ENCODE results near the gene GIPC1. TPM values are rescaled to one million over a fixed set of nuclear protein-coding genes. Genes with fewer than 3 reads are reported as not detected.

Gene GIPC1
- total and polyA plus RNA-seq, 7 experiments from 2014 or later: 21.3 to 46.1 (median 25.9) TPM

- Mint-ChIP-seq H3K36me3 (peaks cover 0 to 9% (median 0%) of the 10 kb centered on the region in 5 donors), H3K4me3 (peak overlapping the region; percentile 61 to 84 (median 80)), H3K27ac (peak overlapping the region; percentile 79 to 97 (median 89)), H3K27me3 (peaks cover 0 to 11% (median 0%) of the 10 kb centered on the region in 5 donors), H3K9me3 (peaks cover 0 to 1% (median 0%) of the 10 kb centered on the region in 11 donors), H3K4me1 (peaks cover 21 to 64% (median 49%) of the 10 kb centered on the region in 7 donors)
- ChIA-PET POLR2A (interaction anchor here (0.6 to 0.8 kb wide), 3 partner anchors 22 to 284 kb away, joined by 3 to 4 read pairs (median 3); no protein-coding TSS in a partner anchor), CTCF (interaction anchor here (1.1 kb wide), 1 partner anchor 46 kb away, joined by 5 read pairs; no protein-coding TSS in a partner anchor)
- intact Hi-C loops (cut with micrococcal nuclease): loop anchor here in 1 of 2 donors (5.0 kb wide), 4 partner anchors 118 to 453 kb away; partner anchors contain the start of genes NDUFB7 and OR7A17
- Histone ChIP-seq H3K9me3 (ENCODE audit: control insufficient read depth in 2 of 3, low read length in 3 of 3) (no peaks in the 10 kb centered on the region), H3K4me1 (ENCODE audit: control insufficient read depth in 2 of 2, insufficient read depth in 2 of 2, low read length in 2 of 2) (peaks cover 33 to 37% of the 10 kb centered on the region in 2 donors), H3K4me3 (ENCODE audit: low read length) (peak overlapping the region; percentile 67), H3K36me3 (ENCODE audit: control insufficient read depth in 2 of 3, insufficient read depth in 3 of 3, low read length in 3 of 3) (no peaks in the 10 kb centered on the region), H3K27me3 (ENCODE audit: control insufficient read depth in 2 of 2, insufficient read depth in 2 of 2, low read length in 2 of 2) (no peaks in the 10 kb centered on the region), H3K27ac (ENCODE audit: low read depth, low read length) (peak overlapping the region; percentile 88)
- ATAC-seq (peak; percentile 77), DNase-seq (peak in 2 of 9 donors; percentile 32 to 45)
These were observed 61.2 kb downstream of the GIPC1 start for GRCh38 chr19:14434543-14435319.

GRCh38 chr19:14433554-14434501, 62.1 kb downstream of the GIPC1 start:
- intact Hi-C loops (cut with micrococcal nuclease): loop anchor here (2.0 to 5.0 kb wide), 5 partner anchors 53 to 453 kb away; partner anchors contain the start of genes NDUFB7 (in 1 of the 2) and OR7A17 (in 1 of the 2)
- H3K36me3 Mint-ChIP-seq: peaks cover 0 to 6% (median 0%) of the 10 kb centered on the region in 5 donors

GRCh38 chr19:14432791-14433553, 63.0 kb downstream of the GIPC1 start, which contains the start of gene PKN1:
PKN1 (plus strand) TSS chr19:14433306; CDS start chr19:14433522, 216 bp downstream.
- Histone ChIP-seq H3K4me1 (ENCODE audit: control insufficient read depth in 2 of 2, insufficient read depth in 2 of 2, low read length in 2 of 2) (peaks cover 18 to 24% of the 10 kb centered on the region in 2 donors), H3K27me3 (ENCODE audit: control insufficient read depth in 2 of 2, insufficient read depth in 2 of 2, low read length in 2 of 2) (no peaks in the 10 kb centered on the region), H3K36me3 (ENCODE audit: control insufficient read depth in 2 of 3, insufficient read depth in 3 of 3, low read length in 3 of 3) (no peaks in the 10 kb centered on the region), H3K27ac (ENCODE audit: low read depth, low read length) (peak within 1 kb of the TSS; percentile 88), H3K4me3 (ENCODE audit: low read length) (peak within 1 kb of the TSS; percentile 67), H3K9me3 (ENCODE audit: control insufficient read depth in 2 of 3, low read length in 3 of 3) (no peaks in the 10 kb centered on the region)
- H3K36me3 Mint-ChIP-seq: peaks cover 0 to 5% (median 0%) of the 10 kb centered on the region in 5 donors
- H3K4me1 Mint-ChIP-seq: peaks cover 13 to 48% (median 34%) of the 10 kb centered on the region in 7 donors
- H3K27ac Mint-ChIP-seq: peak within 1 kb of the TSS; percentile 79 to 97 (median 90)
- peaks cover 0 to 1% (median 0%) of the 10 kb centered on the region in 11 donors for H3K9me3 Mint-ChIP-seq
- ATAC-seq (peak; percentile 23), DNase-seq (peak in 3 of 9 donors; percentile 10 to 79 (median 47))
- ChIA-PET POLR2A (interaction anchor here (0.5 to 2.7 kb wide), 9 partner anchors 9 to 100 kb away, joined by 3 to 17 read pairs (median 3); partner anchors contain the start of genes DDX39A and PTGER1), CTCF (interaction anchor here (0.7 to 2.3 kb wide), 9 partner anchors 8 to 296 kb away, joined by 3 to 16 read pairs (median 4); partner anchors contain the start of genes ASF1B and DDX39A)
- peaks cover 0 to 14% (median 0%) of the 10 kb centered on the region in 5 donors for H3K27me3 Mint-ChIP-seq
- intact Hi-C loops (cut with micrococcal nuclease): loop anchor here (1.0 to 5.0 kb wide), 10 partner anchors 7 to 454 kb away; partner anchors contain the start of genes DDX39A (in 2 of the 2), NDUFB7 (in 1 of the 2) and OR7A17 (in 1 of the 2)
- peak within 1 kb of the TSS; percentile 74 to 92 (median 88) for H3K4me3 Mint-ChIP-seq

More at GRCh38 chr19:14433554-14434501, 62.1 kb downstream of the GIPC1 start:
- Histone ChIP-seq H3K4me3 (ENCODE audit: low read length) (peak overlapping the region; percentile 67), H3K9me3 (ENCODE audit: control insufficient read depth in 2 of 3, low read length in 3 of 3) (no peaks in the 10 kb centered on the region), H3K4me1 (ENCODE audit: control insufficient read depth in 2 of 2, insufficient read depth in 2 of 2, low read length in 2 of 2) (peaks cover 24 to 28% of the 10 kb centered on the region in 2 donors), H3K36me3 (ENCODE audit: control insufficient read depth in 2 of 3, insufficient read depth in 3 of 3, low read length in 3 of 3) (no peaks in the 10 kb centered on the region), H3K27ac (ENCODE audit: low read depth, low read length) (peak overlapping the region; percentile 88), H3K27me3 (ENCODE audit: control insufficient read depth in 2 of 2, insufficient read depth in 2 of 2, low read length in 2 of 2) (no peaks in the 10 kb centered on the region)
- ChIA-PET CTCF (no interaction called here), POLR2A (interaction anchor here (0.5 to 1.0 kb wide), 6 partner anchors 14 to 297 kb away, joined by 3 to 5 read pairs (median 3); partner anchors contain the start of gene DDX39A)
- DNase-seq (peak in 8 of 9 donors; percentile 39 to 74 (median 60)), ATAC-seq (peak; percentile 66)
- Mint-ChIP-seq H3K9me3 (peaks cover 0 to 1% (median 0%) of the 10 kb centered on the region in 11 donors), H3K4me3 (peak overlapping the region; percentile 61 to 84 (median 80)), H3K27ac (peak overlapping the region; percentile 73 to 97 (median 89)), H3K4me1 (peaks cover 14 to 57% (median 42%) of the 10 kb centered on the region in 7 donors), H3K27me3 (peaks cover 0 to 14% (median 0%) of the 10 kb centered on the region in 5 donors)

- Mint-ChIP-seq H3K9me3 (peaks cover 0 to 1% (median 0%) of the 10 kb centered on the region in 11 donors), H3K36me3 (peaks cover 0 to 2% (median 0%) of the 10 kb centered on the region in 5 donors), H3K27ac (peak overlapping the region in 6 of 9 donors; percentile 33 to 77 (median 61)), H3K4me1 (peaks cover 13 to 34% (median 27%) of the 10 kb centered on the region in 7 donors), H3K27me3 (peaks cover 0 to 17% (median 0%) of the 10 kb centered on the region in 5 donors), H3K4me3 (peak overlapping the region in 8 of 10 donors; percentile 11 to 83 (median 42))
- H3K4me1 ChIP-seq (ENCODE audit: control insufficient read depth in 2 of 2, insufficient read depth in 2 of 2, low read length in 2 of 2): peaks cover 17 to 18% of the 10 kb centered on the region in 2 donors
- no peaks in the 10 kb centered on the region for H3K27me3 ChIP-seq (ENCODE audit: control insufficient read depth in 2 of 2, insufficient read depth in 2 of 2, low read length in 2 of 2)
- POLR2A ChIA-PET: interaction anchor here (0.9 to 2.7 kb wide), 2 partner anchors 10 to 49 kb away, joined by 3 to 17 read pairs; partner anchors contain the start of gene DDX39A
- CTCF ChIA-PET: interaction anchor here (0.6 to 1.8 kb wide), 5 partner anchors 9 to 51 kb away, joined by 3 to 4 read pairs (median 3); no protein-coding TSS in a partner anchor
- ATAC-seq (no peak), DNase-seq (no peak)
- no peaks in the 10 kb centered on the region for H3K36me3 ChIP-seq (ENCODE audit: control insufficient read depth in 2 of 3, insufficient read depth in 3 of 3, low read length in 3 of 3)
- no peaks in the 10 kb centered on the region for H3K9me3 ChIP-seq (ENCODE audit: control insufficient read depth in 2 of 3, low read length in 3 of 3)
- intact Hi-C loops (cut with micrococcal nuclease): loop anchor here in 1 of 2 donors (5.0 kb wide), 4 partner anchors 122 to 457 kb away; partner anchors contain the start of genes NDUFB7 and OR7A17
- H3K27ac ChIP-seq (ENCODE audit: low read depth, low read length): no peak overlapping the region
- H3K4me3 ChIP-seq (ENCODE audit: low read length): no peak overlapping the region
These were observed 65.2 kb downstream of the GIPC1 start for GRCh38 chr19:14430712-14431111.

- no peaks in the 10 kb centered on the region for H3K9me3 ChIP-seq (ENCODE audit: control insufficient read depth in 2 of 3, low read length in 3 of 3)
- DNase-seq (no peak), ATAC-seq (no peak)
- H3K4me1 ChIP-seq (ENCODE audit: control insufficient read depth in 2 of 2, insufficient read depth in 2 of 2, low read length in 2 of 2): peaks cover 6 to 9% of the 10 kb centered on the region in 2 donors
- H3K36me3 ChIP-seq (ENCODE audit: control insufficient read depth in 2 of 3, insufficient read depth in 3 of 3, low read length in 3 of 3): no peaks in the 10 kb centered on the region
- ChIA-PET CTCF (interaction anchor here (0.6 to 1.3 kb wide), 5 partner anchors 9 to 223 kb away, joined by 3 to 5 read pairs (median 4); no protein-coding TSS in a partner anchor), POLR2A (interaction anchor here (0.6 to 1.8 kb wide), 5 partner anchors 10 to 292 kb away, joined by 3 to 9 read pairs (median 3); partner anchors contain the start of gene DDX39A)
- Mint-ChIP-seq H3K27ac (no peak overlapping the region), H3K27me3 (peaks cover 0 to 17% (median 0%) of the 10 kb centered on the region in 5 donors), H3K4me3 (no peak overlapping the region), H3K36me3 (no peaks in the 10 kb centered on the region), H3K4me1 (peaks cover 5 to 21% (median 14%) of the 10 kb centered on the region in 7 donors), H3K9me3 (peaks cover 0 to 1% (median 0%) of the 10 kb centered on the region in 11 donors)
- no peak overlapping the region for H3K4me3 ChIP-seq (ENCODE audit: low read length)
- H3K27me3 ChIP-seq (ENCODE audit: control insufficient read depth in 2 of 2, insufficient read depth in 2 of 2, low read length in 2 of 2): no peaks in the 10 kb centered on the region
- intact Hi-C loops (cut with micrococcal nuclease): no loop called here
- no peak overlapping the region for H3K27ac ChIP-seq (ENCODE audit: low read depth, low read length)
These were observed 67.0 kb downstream of the GIPC1 start for GRCh38 chr19:14428882-14429416.

All from naive thymus-derived CD4-positive, alpha-beta T cell (primary cell).